Osteocyte (in vitro differentiated cells): ENCODE measurements around the gene FHOD3. TPM values are rescaled to one million over a fixed set of nuclear protein-coding genes. Genes with fewer than 3 reads are reported as not detected.

Experiments
- DNase-seq: peaks from one replicate; pipeline ENCODE4 v3.0.0; 2021; ENCODE audit warnings: mixed read lengths; ENCODE audit not compliant: unreplicated experiment; ENCODE audit errors: extremely low spot score
- H3K27ac Mint-ChIP-seq: one replicate; pipeline ENCODE4 v1.8.0; 2021; ENCODE audit warnings: mild to moderate bottlenecking, mixed read lengths; ENCODE audit not compliant: unreplicated experiment
- H3K27me3 Mint-ChIP-seq: one replicate; pipeline ENCODE4 v1.8.0; 2021; ENCODE audit warnings: mixed read lengths; ENCODE audit not compliant: unreplicated experiment
- H3K36me3 Mint-ChIP-seq: one replicate; pipeline ENCODE4 v1.8.0; 2021; ENCODE audit warnings: mixed read lengths; ENCODE audit not compliant: unreplicated experiment
- H3K4me1 Mint-ChIP-seq: one replicate; pipeline ENCODE4 v1.8.0; 2021; ENCODE audit warnings: mixed read lengths; ENCODE audit not compliant: unreplicated experiment
- H3K4me3 Mint-ChIP-seq: one replicate; pipeline ENCODE4 v1.8.0; 2021; ENCODE audit warnings: mild to moderate bottlenecking, moderate library complexity, mixed read lengths; ENCODE audit not compliant: unreplicated experiment
- H3K9me3 Mint-ChIP-seq: one replicate; pipeline ENCODE4 v1.8.0; 2021; ENCODE audit warnings: mixed read lengths; ENCODE audit not compliant: unreplicated experiment
- total RNA-seq: library from RNA; stranded (reverse); gene quantifications from 2 replicates; pipeline ENCODE4 v1.2.1, GENCODE V29; 2021
- TF ChIP-seq, protein P1 (sequence below): fragments of 200-600 bp; sonication (generic); IDR thresholded peaks from 2 replicates; pipeline ENCODE4 v1.5.0; 2021; ENCODE audit warnings: antibody characterized with exemption, mild to moderate bottlenecking, moderate library complexity

FHOD3 gene
- total RNA-seq, 1 donor from 2014 or later = 1.2 TPM

GRCh38 chr18:36535202-36535935 is 237.9 kb downstream of the FHOD3 start:
- Mint-ChIP-seq H3K4me3 (no peak overlapping the region), H3K36me3 (no peaks in the 10 kb centered on the region), H3K27me3 (peaks cover 7% of the 10 kb centered on the region), H3K9me3 (no peaks in the 10 kb centered on the region), H3K4me1 (no peaks in the 10 kb centered on the region), H3K27ac (no peak overlapping the region)
- no peak for DNase-seq
- TF ChIP-seq, protein P1, sequence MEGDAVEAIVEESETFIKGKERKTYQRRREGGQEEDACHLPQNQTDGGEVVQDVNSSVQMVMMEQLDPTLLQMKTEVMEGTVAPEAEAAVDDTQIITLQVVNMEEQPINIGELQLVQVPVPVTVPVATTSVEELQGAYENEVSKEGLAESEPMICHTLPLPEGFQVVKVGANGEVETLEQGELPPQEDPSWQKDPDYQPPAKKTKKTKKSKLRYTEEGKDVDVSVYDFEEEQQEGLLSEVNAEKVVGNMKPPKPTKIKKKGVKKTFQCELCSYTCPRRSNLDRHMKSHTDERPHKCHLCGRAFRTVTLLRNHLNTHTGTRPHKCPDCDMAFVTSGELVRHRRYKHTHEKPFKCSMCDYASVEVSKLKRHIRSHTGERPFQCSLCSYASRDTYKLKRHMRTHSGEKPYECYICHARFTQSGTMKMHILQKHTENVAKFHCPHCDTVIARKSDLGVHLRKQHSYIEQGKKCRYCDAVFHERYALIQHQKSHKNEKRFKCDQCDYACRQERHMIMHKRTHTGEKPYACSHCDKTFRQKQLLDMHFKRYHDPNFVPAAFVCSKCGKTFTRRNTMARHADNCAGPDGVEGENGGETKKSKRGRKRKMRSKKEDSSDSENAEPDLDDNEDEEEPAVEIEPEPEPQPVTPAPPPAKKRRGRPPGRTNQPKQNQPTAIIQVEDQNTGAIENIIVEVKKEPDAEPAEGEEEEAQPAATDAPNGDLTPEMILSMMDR = no peak

GRCh38 chr18:36536426-36536825 is 238.9 kb downstream of the FHOD3 start:
- TF ChIP-seq, protein P1 = no peak
- H3K27me3 Mint-ChIP-seq = peaks cover 7% of the 10 kb centered on the region

DNA sequence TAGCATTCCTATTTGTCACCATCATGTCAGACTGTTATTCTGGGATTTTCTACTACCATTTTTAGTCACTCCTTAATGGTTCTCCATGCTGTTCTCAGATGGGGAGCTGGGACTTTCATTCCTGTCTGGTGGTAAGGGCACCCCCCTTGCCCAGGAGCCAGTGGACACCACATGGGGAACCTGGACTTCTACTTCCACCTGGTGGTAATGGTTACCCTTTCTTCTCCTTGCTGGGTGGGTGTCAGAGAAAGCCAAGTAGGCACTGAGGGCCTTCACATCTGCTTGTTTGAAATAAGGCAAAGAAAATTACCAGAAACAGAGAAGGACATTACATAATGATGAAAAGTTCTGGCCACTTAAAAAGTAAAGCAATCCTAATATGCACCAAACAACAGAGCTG is 239.8 kb downstream of the FHOD3 start:
- no peak overlapping the region for H3K4me3 Mint-ChIP-seq
- TF ChIP-seq, protein P1 = no peak
- no peaks in the 10 kb centered on the region for H3K9me3 Mint-ChIP-seq
- H3K36me3 Mint-ChIP-seq = no peaks in the 10 kb centered on the region
- H3K27me3 Mint-ChIP-seq = peaks cover 7% of the 10 kb centered on the region
- DNase-seq = no peak
- H3K27ac Mint-ChIP-seq = no peak overlapping the region
- H3K4me1 Mint-ChIP-seq = no peaks in the 10 kb centered on the region

More at GRCh38 chr18:36536426-36536825, 238.9 kb downstream of the FHOD3 start:
- Mint-ChIP-seq H3K4me1 (no peaks in the 10 kb centered on the region), H3K27ac (no peak overlapping the region), H3K4me3 (no peak overlapping the region), H3K9me3 (no peaks in the 10 kb centered on the region), H3K36me3 (no peaks in the 10 kb centered on the region)
- DNase-seq = no peak

- DNase-seq = no peak
Measured at GRCh38 chr18:36539674-36540231, 242.2 kb downstream of the FHOD3 start.

GRCh38 chr18:36543030-36543429 is 245.5 kb downstream of the FHOD3 start:
- TF ChIP-seq, protein P1 = no peak

More at GRCh38 chr18:36539674-36540231, 242.2 kb downstream of the FHOD3 start:
- TF ChIP-seq, protein P1 = no peak
- Mint-ChIP-seq H3K27ac (no peak overlapping the region), H3K4me3 (no peak overlapping the region), H3K36me3 (no peaks in the 10 kb centered on the region), H3K4me1 (no peaks in the 10 kb centered on the region), H3K9me3 (no peaks in the 10 kb centered on the region), H3K27me3 (peaks cover 7% of the 10 kb centered on the region)

More at GRCh38 chr18:36543030-36543429, 245.5 kb downstream of the FHOD3 start:
- no peak for DNase-seq
- Mint-ChIP-seq H3K27me3 (peaks cover 3% of the 10 kb centered on the region), H3K4me1 (no peaks in the 10 kb centered on the region), H3K9me3 (no peaks in the 10 kb centered on the region), H3K36me3 (no peaks in the 10 kb centered on the region), H3K27ac (no peak overlapping the region), H3K4me3 (no peak overlapping the region)
